ENCODE data around the gene LOXL1.
A peak's percentile ranks its signal among the peaks of the same experiment; 100 is the strongest.

Gene LOXL1

GRCh38 chr15:73955861-73956742 is 29.8 kb downstream of the LOXL1 start:
- H3K4me1 Mint-ChIP-seq = peaks cover 20% of the 10 kb centered on the region
- no peak for TF ChIP-seq CTCF (IDR thresholded peaks at IDR 0.05; ENCODE audit: unreplicated experiment in 3 of 3)

GRCh38 chr15:73956743-73957135 is 30.5 kb downstream of the LOXL1 start:
- H3K27me3 Mint-ChIP-seq (ENCODE audit: low read depth) = peaks cover 4% of the 10 kb centered on the region
- no peak for TF ChIP-seq CTCF (IDR thresholded peaks at IDR 0.05; ENCODE audit: unreplicated experiment in 3 of 3)
- H3K27ac Mint-ChIP-seq = no peak overlapping the region
- peaks cover 16% of the 10 kb centered on the region for H3K4me1 Mint-ChIP-seq
- H3K4me3 Mint-ChIP-seq = no peak overlapping the region
- H3K9me3 Mint-ChIP-seq = no peaks in the 10 kb centered on the region
- no peaks in the 10 kb centered on the region for H3K36me3 Mint-ChIP-seq (ENCODE audit: low read depth)

More at GRCh38 chr15:73955861-73956742, 29.8 kb downstream of the LOXL1 start:
- peaks cover 4% of the 10 kb centered on the region for H3K27me3 Mint-ChIP-seq (ENCODE audit: low read depth)
- no peak overlapping the region for H3K27ac Mint-ChIP-seq
- peaks cover 3% of the 10 kb centered on the region for H3K36me3 Mint-ChIP-seq (ENCODE audit: low read depth)
- H3K9me3 Mint-ChIP-seq = no peaks in the 10 kb centered on the region
- no peak overlapping the region for H3K4me3 Mint-ChIP-seq

GRCh38 chr15:73957276-73957675 is 31.0 kb downstream of the LOXL1 start:
- Mint-ChIP-seq H3K4me3 (no peak overlapping the region), H3K4me1 (peaks cover 11% of the 10 kb centered on the region), H3K36me3 (ENCODE audit: low read depth) (no peaks in the 10 kb centered on the region), H3K27ac (peak overlapping the region in 1 of 3 experiments; percentile 34), H3K9me3 (no peaks in the 10 kb centered on the region), H3K27me3 (ENCODE audit: low read depth) (peaks cover 4% of the 10 kb centered on the region)
- TF ChIP-seq CTCF (IDR thresholded peaks at IDR 0.05; ENCODE audit: unreplicated experiment in 3 of 3) = no peak

GRCh38 chr15:73957785-73958184 is 31.5 kb downstream of the LOXL1 start:
- Mint-ChIP-seq H3K36me3 (ENCODE audit: low read depth) (no peaks in the 10 kb centered on the region), H3K27ac (peak overlapping the region in 1 of 3 experiments; percentile 34), H3K27me3 (ENCODE audit: low read depth) (peaks cover 4% of the 10 kb centered on the region), H3K4me3 (no peak overlapping the region), H3K9me3 (no peaks in the 10 kb centered on the region), H3K4me1 (peaks cover 12% of the 10 kb centered on the region)
- TF ChIP-seq CTCF (IDR thresholded peaks at IDR 0.05; ENCODE audit: unreplicated experiment in 3 of 3) = no peak

GRCh38 chr15:73959012-73959581 is 32.8 kb downstream of the LOXL1 start:
- no peaks in the 10 kb centered on the region for H3K36me3 Mint-ChIP-seq (ENCODE audit: low read depth)
- no peak overlapping the region for H3K4me3 Mint-ChIP-seq
- peak overlapping the region in 1 of 3 experiments; percentile 28 for H3K27ac Mint-ChIP-seq
- H3K4me1 Mint-ChIP-seq = peaks cover 5% of the 10 kb centered on the region
- H3K9me3 Mint-ChIP-seq = no peaks in the 10 kb centered on the region
- peaks cover 4% of the 10 kb centered on the region for H3K27me3 Mint-ChIP-seq (ENCODE audit: low read depth)
- TF ChIP-seq CTCF (IDR thresholded peaks at IDR 0.05; ENCODE audit: unreplicated experiment in 3 of 3) = no peak
